ENCODE results near the gene PRDX5.

GRCh38 chr11:64313491-64314145 is 4.3 kb upstream of the PRDX5 start:
- TF ChIP-seq CTCF (IDR thresholded peaks at IDR 0.05) (no peak), POLR2A (IDR thresholded peaks at IDR 0.05) (no peak)

All from uterus (tissue), 2 donors.